Neutrophil (primary cell): Measurements from ENCODE around the gene ASF1A.

Experiments
- H3K27ac ChIP-seq: fragments of 200-600 bp; sonication (generic); 2 replicates; pipeline ENCODE4 v1.5.1; 2016; ENCODE audit warnings: mild to moderate bottlenecking, moderate library complexity
- H3K27me3 ChIP-seq: fragments of 200-600 bp; sonication (generic); 2 replicates; pipeline ENCODE4 v1.6.0; 2016; ENCODE audit warnings: mild to moderate bottlenecking
- H3K36me3 ChIP-seq: fragments of 200-600 bp; sonication (generic); 2 replicates; pipeline ENCODE4 v1.5.1; 2017
- H3K4me1 ChIP-seq, 2 experiments: fragments of 200-600 bp in 1 of 2; sonication (generic) in 1 of 2; 1 replicate in 1 of 2; 2 replicates in 1 of 2; pipeline versions ENCODE4 v1.5.1 to v1.6.1; 2013 to 2016; ENCODE audit warnings: low read depth in 1 of 2, low read length in 1 of 2, mild to moderate bottlenecking in 1 of 2, moderate library complexity in 1 of 2; ENCODE audit not compliant: control insufficient read depth in 1 of 2, insufficient read depth in 1 of 2
- H3K4me3 ChIP-seq, 2 experiments: fragments of 200-600 bp in 1 of 2; sonication (generic) in 1 of 2; 1 replicate in 1 of 2; 2 replicates in 1 of 2; pipeline ENCODE4 v1.5.1; 2013 to 2016; ENCODE audit warnings: low read depth in 1 of 2, low read length in 1 of 2, mild to moderate bottlenecking in 1 of 2, moderate library complexity in 1 of 2
- H3K9me3 ChIP-seq: fragments of 200-600 bp; sonication (generic); 2 replicates; pipeline ENCODE4 v1.5.1; 2016
- CTCF ChIP-seq: fragments of 200-600 bp; sonication (generic); IDR thresholded peaks from 2 replicates; pipeline ENCODE4 v1.5.1; 2016; ENCODE audit warnings: antibody characterized with exemption

The ASF1A gene

GRCh38 chr6:118914598-118914997, 20.6 kb downstream of the ASF1A start:
- no peaks in the 10 kb centered on the region for H3K4me1 ChIP-seq
- no peak overlapping the region for H3K4me3 ChIP-seq
- no peak for TF ChIP-seq CTCF
- peaks cover 91% of the 10 kb centered on the region for H3K36me3 ChIP-seq
- H3K27me3 ChIP-seq, result no peaks in the 10 kb centered on the region
- H3K9me3 ChIP-seq, result no peaks in the 10 kb centered on the region
- H3K27ac ChIP-seq, result no peak overlapping the region

- H3K36me3 ChIP-seq, result peaks cover 92% of the 10 kb centered on the region
- H3K4me1 ChIP-seq, result no peaks in the 10 kb centered on the region
- H3K4me3 ChIP-seq, result no peak overlapping the region
- H3K27ac ChIP-seq, result no peak overlapping the region
- TF ChIP-seq CTCF, result no peak
- H3K27me3 ChIP-seq, result no peaks in the 10 kb centered on the region
- no peaks in the 10 kb centered on the region for H3K9me3 ChIP-seq
Observed at GRCh38 chr6:118917546-118918328, 23.8 kb downstream of the ASF1A start.

GRCh38 chr6:118918329-118918725, 24.4 kb downstream of the ASF1A start:
- no peak for TF ChIP-seq CTCF
- Histone ChIP-seq H3K4me1 (no peaks in the 10 kb centered on the region), H3K9me3 (no peaks in the 10 kb centered on the region), H3K27me3 (no peaks in the 10 kb centered on the region), H3K27ac (no peak overlapping the region), H3K36me3 (peaks cover 92% of the 10 kb centered on the region), H3K4me3 (no peak overlapping the region)

- Histone ChIP-seq H3K27ac (no peak overlapping the region), H3K36me3 (peaks cover 90% of the 10 kb centered on the region), H3K4me1 (no peaks in the 10 kb centered on the region), H3K27me3 (no peaks in the 10 kb centered on the region), H3K9me3 (no peaks in the 10 kb centered on the region), H3K4me3 (no peak overlapping the region)
- no peak for TF ChIP-seq CTCF
Observed at GRCh38 chr6:118921084-118921483, 27.1 kb downstream of the ASF1A start.

- no peak for TF ChIP-seq CTCF
- Histone ChIP-seq H3K36me3 (peaks cover 86% of the 10 kb centered on the region), H3K9me3 (no peaks in the 10 kb centered on the region), H3K4me1 (no peaks in the 10 kb centered on the region), H3K27me3 (no peaks in the 10 kb centered on the region), H3K27ac (no peak overlapping the region), H3K4me3 (no peak overlapping the region)
Observed at GRCh38 chr6:118923035-118923434, 29.1 kb downstream of the ASF1A start.
